GM19468 (cell line): ENCODE data around the gene NAP1L1.
"Not testable (repeated sequence)": the region's sequence is repeated elsewhere in the genome, so short reads cannot be mapped to it uniquely, and the experiment has no call there.

ENCODE experiments used
- ATAC-seq: cut with Tn5 transposase; IDR thresholded peaks from one replicate; pipeline ENCODE4 v1.9.1; 2021; ENCODE audit warnings: mild to moderate bottlenecking, moderate library complexity, moderate number of reproducible peaks; ENCODE audit not compliant: unreplicated experiment; ENCODE audit errors: extremely low read depth

NAP1L1 gene

GRCh38 chr12:75996861-75997447 is 87.5 kb downstream of the NAP1L1 start:
- ATAC-seq = no peak

- no peak for ATAC-seq
Observed at GRCh38 chr12:75995691-75996090, 88.8 kb downstream of the NAP1L1 start.

GRCh38 chr12:75994069-75994740 is 90.3 kb downstream of the NAP1L1 start:
- ATAC-seq = no peak

GRCh38 chr12:75991753-75992152 is 92.7 kb downstream of the NAP1L1 start:
- ATAC-seq = no peak

GRCh38 chr12:75990189-75990912 is 94.1 kb downstream of the NAP1L1 start:
- ATAC-seq = no peak

- ATAC-seq = not testable (repeated sequence)
Observed at GRCh38 chr12:75987709-75988108, 96.8 kb downstream of the NAP1L1 start.
